Measurements from ENCODE around the gene TNNC1. TPM values are rescaled to one million over a fixed set of nuclear protein-coding genes. Genes with fewer than 3 reads are reported as not detected.

Gene TNNC1
- polyA plus RNA-seq, 1 donor, result 467 TPM

GRCh38 chr3:52429779-52430415, 23.9 kb downstream of the TNNC1 start:
- DNase-seq, result no peak

GRCh38 chr3:52429031-52429430, 24.8 kb downstream of the TNNC1 start:
- DNase-seq, result no peak

- DNase-seq, result peak; percentile 84
These were observed 25.5 kb downstream of the TNNC1 start for GRCh38 chr3:52428151-52429005.

- no peak for DNase-seq
These were observed 30.7 kb downstream of the TNNC1 start for GRCh38 chr3:52423173-52423572.

- no peak for DNase-seq
These were observed 31.2 kb downstream of the TNNC1 start for GRCh38 chr3:52422669-52423068.

GRCh38 chr3:52420388-52420787, 33.5 kb downstream of the TNNC1 start:
- no peak for DNase-seq

GRCh38 chr3:52415800-52416199, 38.0 kb downstream of the TNNC1 start:
- DNase-seq, result no peak

GRCh38 chr3:52408466-52408865, 45.4 kb downstream of the TNNC1 start:
- no peak for DNase-seq

GRCh38 chr3:52407779-52408178, 46.1 kb downstream of the TNNC1 start:
- DNase-seq, result no peak

GRCh38 chr3:52406791-52407510, 46.9 kb downstream of the TNNC1 start:
- DNase-seq, result no peak

- no peak for DNase-seq
These were observed 47.6 kb downstream of the TNNC1 start for GRCh38 chr3:52406231-52406661.

- no peak for DNase-seq
These were observed 48.2 kb downstream of the TNNC1 start for GRCh38 chr3:52405601-52406110.

- no peak for DNase-seq
These were observed 48.8 kb downstream of the TNNC1 start for GRCh38 chr3:52405066-52405465.

GRCh38 chr3:52404391-52404790, 49.5 kb downstream of the TNNC1 start:
- no peak for DNase-seq

- DNase-seq, result no peak
These were observed 49.9 kb downstream of the TNNC1 start for GRCh38 chr3:52403955-52404354.

- DNase-seq, result no peak
These were observed 50.5 kb downstream of the TNNC1 start for GRCh38 chr3:52403271-52403841.

GRCh38 chr3:52402706-52403270, 51.1 kb downstream of the TNNC1 start:
- DNase-seq, result no peak

GRCh38 chr3:52402101-52402521, 51.7 kb downstream of the TNNC1 start:
- no peak for DNase-seq

- DNase-seq, result no peak
These were observed 52.3 kb downstream of the TNNC1 start for GRCh38 chr3:52401551-52401950.

Measured in hindlimb muscle (tissue), 1 donor.